ENCODE results near the gene DCTN5. TPM values are rescaled to one million over a fixed set of nuclear protein-coding genes. Genes with fewer than 3 reads are reported as not detected.

The DCTN5 gene
- total and polyA plus RNA-seq, 2 donors (not counting 3 experiments of a cell fraction or from before 2014, with no cell fraction given), result 51.6 to 80.8 TPM

DNA sequence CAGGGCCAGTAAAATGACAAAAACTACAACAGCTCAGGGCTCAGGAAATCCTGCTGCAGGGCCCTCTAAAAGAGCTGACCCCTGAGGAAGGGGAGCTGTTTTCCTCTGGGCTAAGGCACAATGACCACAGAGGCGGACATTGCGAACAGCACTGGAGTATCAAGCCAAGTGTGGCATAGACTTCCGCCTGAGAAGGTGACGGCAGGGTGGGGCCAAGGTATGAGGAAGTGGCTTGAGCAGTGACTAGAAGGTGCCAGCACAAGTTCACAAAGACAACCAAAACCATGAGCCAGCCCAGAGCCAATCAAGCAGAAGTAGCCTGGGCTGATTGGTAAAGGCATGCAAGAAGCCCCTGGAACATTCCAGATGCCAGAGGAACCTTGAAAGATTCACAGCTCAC, 57.8 kb downstream of the DCTN5 start:
- Histone ChIP-seq H3K79me2 (ENCODE audit: control insufficient read depth, insufficient read depth, low read length) (no peaks in the 10 kb centered on the region), H3K27ac (ENCODE audit: insufficient read depth, low read depth, low read length) (no peak overlapping the region), H3K9me3 (replicated peaks; ENCODE audit: control insufficient read depth, insufficient read depth, low read length) (no peaks in the 10 kb centered on the region), H3K4me1 (ENCODE audit: control insufficient read depth, extremely low read depth, insufficient read depth, low read length) (no peaks in the 10 kb centered on the region), H3K4me2 (ENCODE audit: insufficient read depth, low read length) (no peak overlapping the region), H3K27me3 (ENCODE audit: control insufficient read depth in 2 of 2, insufficient read depth in 2 of 2, low read length in 2 of 2) (peaks cover 1 to 2% of the 10 kb centered on the region in 2 experiments), H3K4me3 (replicated peaks in 1 of 3; ENCODE audit: insufficient read depth in 1 of 3, low read depth in 1 of 3, low read length in 3 of 3) (no peak overlapping the region), H2AFZ (ENCODE audit: low read depth, low read length) (no peak overlapping the region), H3K9me1 (replicated peaks; ENCODE audit: control insufficient read depth, extremely low read depth, insufficient read depth, low read length) (no peaks in the 10 kb centered on the region), H4K20me1 (replicated peaks; ENCODE audit: control insufficient read depth, extremely low read depth, insufficient read depth, low read length) (no peaks in the 10 kb centered on the region), H3K9ac (replicated peaks; ENCODE audit: extremely low read depth, insufficient read depth, low read length) (no peak overlapping the region), H3K36me3 (ENCODE audit: control insufficient read depth in 2 of 2, extremely low read depth in 1 of 2, insufficient read depth in 2 of 2, low read length in 2 of 2) (no peaks in the 10 kb centered on the region)
- intact Hi-C loops (cut with micrococcal nuclease) (no loop called here), dilution Hi-C loops (cut with MboI; ENCODE audit: extremely low pct_ligation_motif_present, low sequenced_read_pairs) (no loop called here)
- POLR2A ChIA-PET, result no interaction called here
- FAIRE-seq (no peak), DNase-seq (ENCODE audit: low read depth, low spot score) (no peak)
- BruUV-seq (replicated peaks), result no TSS peak
- CTCF ChIA-PET, result no interaction called here
- TF ChIP-seq JUN (IDR thresholded peaks at IDR 0.05; ENCODE audit: borderline replicate concordance, insufficient read depth, insufficient read length, low read depth), result no peak
- no peak for TF ChIP-seq EZH2 (IDR thresholded peaks at IDR 0.05; ENCODE audit: borderline replicate concordance, low read depth, low read length, severe bottlenecking)
- TF ChIP-seq POLR2A (IDR thresholded peaks at IDR 0.05; ENCODE audit: low read depth, low read length), result no peak
- TF ChIP-seq GATA2 (IDR thresholded peaks at IDR 0.05; ENCODE audit: insufficient read depth, insufficient read length, low read depth, low read length), result no peak
- no peak for TF ChIP-seq POLR2AphosphoS5 (IDR thresholded peaks at IDR 0.05; ENCODE audit: insufficient read depth, low read depth, low read length)
- TF ChIP-seq, protein P1, sequence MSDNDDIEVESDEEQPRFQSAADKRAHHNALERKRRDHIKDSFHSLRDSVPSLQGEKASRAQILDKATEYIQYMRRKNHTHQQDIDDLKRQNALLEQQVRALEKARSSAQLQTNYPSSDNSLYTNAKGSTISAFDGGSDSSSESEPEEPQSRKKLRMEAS (IDR thresholded peaks at IDR 0.05; ENCODE audit: insufficient read depth, insufficient read length), result no peak
- TF ChIP-seq, protein P2, sequence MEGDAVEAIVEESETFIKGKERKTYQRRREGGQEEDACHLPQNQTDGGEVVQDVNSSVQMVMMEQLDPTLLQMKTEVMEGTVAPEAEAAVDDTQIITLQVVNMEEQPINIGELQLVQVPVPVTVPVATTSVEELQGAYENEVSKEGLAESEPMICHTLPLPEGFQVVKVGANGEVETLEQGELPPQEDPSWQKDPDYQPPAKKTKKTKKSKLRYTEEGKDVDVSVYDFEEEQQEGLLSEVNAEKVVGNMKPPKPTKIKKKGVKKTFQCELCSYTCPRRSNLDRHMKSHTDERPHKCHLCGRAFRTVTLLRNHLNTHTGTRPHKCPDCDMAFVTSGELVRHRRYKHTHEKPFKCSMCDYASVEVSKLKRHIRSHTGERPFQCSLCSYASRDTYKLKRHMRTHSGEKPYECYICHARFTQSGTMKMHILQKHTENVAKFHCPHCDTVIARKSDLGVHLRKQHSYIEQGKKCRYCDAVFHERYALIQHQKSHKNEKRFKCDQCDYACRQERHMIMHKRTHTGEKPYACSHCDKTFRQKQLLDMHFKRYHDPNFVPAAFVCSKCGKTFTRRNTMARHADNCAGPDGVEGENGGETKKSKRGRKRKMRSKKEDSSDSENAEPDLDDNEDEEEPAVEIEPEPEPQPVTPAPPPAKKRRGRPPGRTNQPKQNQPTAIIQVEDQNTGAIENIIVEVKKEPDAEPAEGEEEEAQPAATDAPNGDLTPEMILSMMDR (IDR thresholded peaks at IDR 0.05; ENCODE audit: extremely low read depth in 1 of 2, insufficient read depth in 1 of 2, low read depth in 1 of 2, low read length in 2 of 2), result no peak
- TF ChIP-seq FOS (IDR thresholded peaks at IDR 0.05; ENCODE audit: borderline replicate concordance, insufficient read depth, low read length), result no peak
- TF ChIP-seq MYC (IDR thresholded peaks at IDR 0.05; ENCODE audit: low read depth, low read length), result no peak
